Common myeloid progenitor, CD34-positive (primary cell): ENCODE measurements around the gene SH2D3C.

Experiments
- CTCF ChIA-PET: fragments of 350-600 bp; sonication (Branson Sonifier 250); formaldehyde crosslinking; loops from one replicate; lab custom pipeline; 2021; ENCODE audit warnings: antibody characterized with exemption; lab: Charles Lee
- POLR2A ChIA-PET: fragments of 350-600 bp; sonication (Branson Sonifier 250); formaldehyde crosslinking; loops from one replicate; lab custom pipeline; 2021; ENCODE audit warnings: antibody characterized with exemption; lab: Charles Lee
- DNase-seq, 3 donors: peaks; one replicate each; pipeline versions ENCODE4 v3.0.0 to v3.0.0-alpha.2; 2013
- H3K27ac ChIP-seq, 2 experiments: 1 replicate in 1 of 2; 2 replicates in 1 of 2; pipeline ENCODE4 v1.7.0; 2013; ENCODE audit warnings: inconsistent platforms in 2 of 2, low read length in 2 of 2, mild to moderate bottlenecking in 2 of 2, low read depth in 1 of 2, moderate library complexity in 1 of 2; ENCODE audit not compliant: severe bottlenecking in 2 of 2, insufficient read depth in 1 of 2, poor library complexity in 1 of 2
- H3K27me3 ChIP-seq, 5 experiments: replicated peaks in 2 of 5; 1 replicate in 3 of 5; 2 replicates in 2 of 5; pipeline versions ENCODE4 v1.6.1 to v1.7.0; 2013; ENCODE audit warnings: low read length in 4 of 5, mild to moderate bottlenecking in 2 of 5, moderate library complexity in 2 of 5, inconsistent platforms in 1 of 5; ENCODE audit not compliant: insufficient read depth in 5 of 5, control insufficient read depth in 4 of 5
- H3K36me3 ChIP-seq, 4 experiments: 1 replicate in 2 of 4; 2 replicates in 2 of 4; pipeline versions ENCODE4 v1.6.1 to v1.7.0; 2013; ENCODE audit warnings: low read length in 3 of 4, control low read depth in 1 of 4, mild to moderate bottlenecking in 1 of 4; ENCODE audit not compliant: control insufficient read depth in 4 of 4, insufficient read depth in 4 of 4
- H3K4me1 ChIP-seq, 4 experiments: 1 replicate in 3 of 4; 2 replicates in 1 of 4; pipeline versions ENCODE4 v1.6.1 to v1.7.1; 2013; ENCODE audit warnings: low read length in 3 of 4, mild to moderate bottlenecking in 3 of 4, control low read depth in 1 of 4, inconsistent platforms in 1 of 4, moderate library complexity in 1 of 4; ENCODE audit not compliant: control insufficient read depth in 4 of 4, insufficient read depth in 4 of 4; ENCODE audit errors: control extremely low read depth in 1 of 4
- H3K4me3 ChIP-seq, 7 experiments: 1 replicate in 4 of 7; 2 replicates in 3 of 7; pipeline versions ENCODE4 v1.5.1 to v1.7.0; 2013; ENCODE audit warnings: mild to moderate bottlenecking in 7 of 7, low read length in 6 of 7, moderate library complexity in 6 of 7, inconsistent platforms in 2 of 7, low read depth in 2 of 7, control low read depth in 1 of 7; ENCODE audit not compliant: insufficient read depth in 4 of 7, control insufficient read depth in 1 of 7; ENCODE audit errors: extremely low read depth in 1 of 7
- H3K9me3 ChIP-seq, 5 experiments: 1 replicate in 4 of 5; 2 replicates in 1 of 5; pipeline versions ENCODE4 v1.6.1 to v1.7.1; 2013; ENCODE audit warnings: low read length in 4 of 5, mild to moderate bottlenecking in 2 of 5, inconsistent platforms in 1 of 5, low read depth in 1 of 5, moderate library complexity in 1 of 5; ENCODE audit not compliant: control insufficient read depth in 4 of 5, insufficient read depth in 2 of 5; ENCODE audit errors: control extremely low read depth in 1 of 5
- WGBS: methylation state at CpG from one replicate; pipeline ENCODE4 v1.1.5; 2013; ENCODE audit not compliant: insufficient coverage; 5-methylcytosine and 5-hydroxymethylcytosine counted together

The SH2D3C gene

GRCh38 chr9:127796225-127796813, 17.9 kb upstream of the SH2D3C start:
- DNase-seq, result peak in 2 of 3 donors; percentile 45 to 63
- no peaks in the 10 kb centered on the region for H3K9me3 ChIP-seq
- WGBS, result 63% methylated on average over 6 of the region's 8 CpGs
- H3K27ac ChIP-seq, result peak overlapping the region in 1 of 2 experiments; percentile 55
- peak overlapping the region in 3 of 7 experiments; percentile 16 to 54 (median 32) for H3K4me3 ChIP-seq
- peaks cover 19 to 85% (median 65%) of the 10 kb centered on the region in 4 experiments for H3K4me1 ChIP-seq
- H3K36me3 ChIP-seq, result peaks cover 2 to 27% (median 15%) of the 10 kb centered on the region in 4 experiments
- ChIA-PET POLR2A (interaction anchor here (0.6 kb wide), 2 partner anchors 38 to 63 kb away, joined by 4 read pairs; no protein-coding TSS in a partner anchor), CTCF (interaction anchor here (0.9 to 3.5 kb wide), 7 partner anchors 8 to 122 kb away, joined by 3 to 24 read pairs (median 4); no protein-coding TSS in a partner anchor)
- H3K27me3 ChIP-seq, result no peaks in the 10 kb centered on the region

DNA sequence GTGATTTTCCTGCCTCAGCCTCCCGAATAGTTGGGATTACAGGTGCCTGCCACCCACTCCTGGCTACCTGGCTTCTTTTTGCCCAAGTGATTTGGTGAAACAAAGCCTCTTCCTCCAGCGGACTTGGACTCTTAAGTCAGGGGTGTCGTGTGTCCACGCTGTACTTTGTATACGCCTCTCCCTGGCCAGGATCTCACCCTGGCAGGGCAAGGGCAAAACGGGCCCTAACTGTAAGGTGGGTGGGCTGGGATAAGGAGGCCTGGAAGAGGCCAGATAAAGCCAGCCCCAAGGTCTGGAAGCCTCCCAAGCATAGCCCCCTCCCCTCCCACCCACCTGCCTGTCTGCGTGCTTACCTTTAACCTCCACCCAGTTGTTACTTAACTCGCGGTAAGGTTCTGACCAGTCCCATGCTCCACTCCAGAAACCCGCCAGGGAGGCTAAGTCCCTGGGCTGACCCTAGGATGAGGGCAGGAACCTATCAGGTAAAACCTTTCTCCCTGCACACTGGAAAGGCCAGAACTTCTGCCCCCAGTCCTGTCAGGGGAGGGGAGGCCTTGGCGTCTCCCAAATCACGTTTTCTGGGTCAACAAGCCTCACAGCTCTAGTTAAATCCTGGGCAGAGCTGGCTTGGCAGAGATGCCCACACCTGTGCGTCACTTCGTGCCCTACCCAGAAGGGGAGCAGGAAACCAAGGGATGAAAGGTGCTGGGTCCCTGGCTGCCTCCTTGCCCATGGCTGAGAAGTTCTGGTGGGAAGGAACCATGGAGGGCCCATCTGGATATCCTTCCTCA, 15.7 kb upstream of the SH2D3C start:
- no peak overlapping the region for H3K27ac ChIP-seq
- H3K4me1 ChIP-seq, result peaks cover 15 to 70% (median 53%) of the 10 kb centered on the region in 4 experiments
- CTCF ChIA-PET, result interaction anchor here (0.9 to 2.7 kb wide), 5 partner anchors 27 to 127 kb away, joined by 3 to 14 read pairs (median 4); no protein-coding TSS in a partner anchor

GRCh38 chr9:127793093-127793708, 14.7 kb upstream of the SH2D3C start:
- Histone ChIP-seq H3K27me3 (no peaks in the 10 kb centered on the region), H3K9me3 (no peaks in the 10 kb centered on the region), H3K4me3 (no peak overlapping the region), H3K36me3 (peaks cover 8 to 57% (median 39%) of the 10 kb centered on the region in 4 experiments), H3K4me1 (peaks cover 13 to 65% (median 45%) of the 10 kb centered on the region in 4 experiments), H3K27ac (peak overlapping the region in 1 of 2 experiments; percentile 28)
- CTCF ChIA-PET, result interaction anchor here (0.6 to 2.7 kb wide), 17 partner anchors 8 to 207 kb away, joined by 3 to 14 read pairs (median 3); partner anchors contain the start of gene TOR2A
- no peak for DNase-seq
- 100% methylated on average over 3 of the region's 8 CpGs for WGBS
- POLR2A ChIA-PET, result interaction anchor here (0.6 to 1.3 kb wide), 5 partner anchors 14 to 77 kb away, joined by 3 to 5 read pairs (median 3); partner anchors contain the start of gene SH2D3C

More for the DNA sequence above, 15.7 kb upstream of the SH2D3C start:
- Histone ChIP-seq H3K27me3 (no peaks in the 10 kb centered on the region), H3K4me3 (no peak overlapping the region), H3K36me3 (peaks cover 5 to 47% (median 31%) of the 10 kb centered on the region in 4 experiments), H3K9me3 (no peaks in the 10 kb centered on the region)
- 93% methylated on average over 10 of the region's 14 CpGs for whole genome bisulfite sequencing
- no peak for DNase-seq
- POLR2A ChIA-PET, result interaction anchor here (1.2 to 1.3 kb wide), 2 partner anchors 9 to 16 kb away, joined by 3 read pairs; partner anchors contain the start of genes CDK9 and SH2D3C

DNA sequence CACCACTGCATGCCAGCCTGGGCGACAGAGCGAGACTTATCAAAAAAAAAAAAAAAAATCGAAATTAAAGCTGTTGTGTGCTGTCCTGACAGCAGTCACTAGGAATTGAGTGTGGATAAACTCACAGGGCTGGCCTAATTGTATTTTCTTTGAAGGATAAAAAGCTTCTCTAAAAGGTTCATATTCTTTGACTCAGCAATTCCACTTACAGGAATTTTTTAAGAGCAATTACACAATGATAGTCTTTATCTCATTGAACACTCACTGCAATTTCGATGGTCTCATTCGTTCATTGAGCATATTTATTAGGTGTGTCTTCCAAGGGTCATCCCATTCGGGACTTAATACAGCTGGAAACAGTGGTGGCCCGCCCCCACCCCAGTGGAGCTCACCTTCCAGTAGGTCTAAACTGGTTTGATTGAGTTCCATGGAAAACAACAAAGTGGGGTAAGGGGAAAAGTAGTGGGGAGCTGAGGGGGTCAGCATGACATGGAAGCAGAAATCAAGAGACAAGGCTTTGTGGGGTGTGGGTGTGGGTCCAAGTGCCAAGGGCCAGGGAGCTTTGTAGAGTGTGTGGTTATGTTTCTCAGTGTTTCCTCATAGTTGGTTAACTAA, 14.1 kb upstream of the SH2D3C start:
- CTCF ChIA-PET, result interaction anchor here (0.9 to 2.7 kb wide), 15 partner anchors 9 to 206 kb away, joined by 3 to 14 read pairs (median 4); partner anchors contain the start of gene TOR2A

GRCh38 chr9:127791085-127791484, 12.6 kb upstream of the SH2D3C start:
- Histone ChIP-seq H3K36me3 (peaks cover 13 to 71% (median 50%) of the 10 kb centered on the region in 4 experiments), H3K27me3 (no peaks in the 10 kb centered on the region), H3K4me1 (peaks cover 14 to 62% (median 39%) of the 10 kb centered on the region in 4 experiments), H3K9me3 (no peaks in the 10 kb centered on the region), H3K4me3 (no peak overlapping the region), H3K27ac (no peak overlapping the region)
- ChIA-PET CTCF (interaction anchor here (1.1 to 2.7 kb wide), 3 partner anchors 74 to 130 kb away, joined by 5 to 14 read pairs (median 11); no protein-coding TSS in a partner anchor), POLR2A (no interaction called here)
- 100% methylated on average over 2 of the region's 4 CpGs for WGBS
- no peak for DNase-seq

More for the DNA sequence above, 14.1 kb upstream of the SH2D3C start:
- peaks cover 9 to 63% (median 45%) of the 10 kb centered on the region in 4 experiments for H3K36me3 ChIP-seq
- H3K4me3 ChIP-seq, result no peak overlapping the region
- POLR2A ChIA-PET, result interaction anchor here (0.6 to 1.3 kb wide), 6 partner anchors 13 to 77 kb away, joined by 3 to 7 read pairs (median 3); partner anchors contain the start of gene TOR2A
- peak overlapping the region in 1 of 2 experiments; percentile 28 for H3K27ac ChIP-seq
- H3K27me3 ChIP-seq, result no peaks in the 10 kb centered on the region
- no peaks in the 10 kb centered on the region for H3K9me3 ChIP-seq
- WGBS, result 64% methylated on average over 6 of the region's 7 CpGs
- H3K4me1 ChIP-seq, result peaks cover 10 to 65% (median 44%) of the 10 kb centered on the region in 4 experiments
- no peak for DNase-seq
